RWPE2 (cell line): ENCODE measurements around the gene PDP2.

Source experiments
- ATAC-seq: fragments of 200-7000 bp; cut with Tn5 transposase; 3 replicates; pipeline ENCODE4 v1.9.1; 2021; ENCODE audit warnings: low read depth
- DNase-seq: peaks from one replicate; pipeline ENCODE4 v3.0.0-alpha.2; 2020; ENCODE audit warnings: low spot score
- H3K27ac ChIP-seq: fragments of 450-650 bp; 2 replicates; pipeline ENCODE4 v1.5.1; 2017; ENCODE audit warnings: mild to moderate bottlenecking; ENCODE audit not compliant: poor library complexity, severe bottlenecking
- H3K27me3 ChIP-seq: fragments of 250-450 bp; sonication (Bioruptor Pico); 2 replicates; pipeline ENCODE4 v1.5.1; 2021; ENCODE audit warnings: mild to moderate bottlenecking, moderate library complexity; ENCODE audit not compliant: insufficient read depth, poor library complexity, severe bottlenecking
- H3K36me3 ChIP-seq: fragments of 250-450 bp; sonication (Bioruptor Pico); 2 replicates; pipeline ENCODE4 v1.5.1; 2020; ENCODE audit warnings: low read depth, mild to moderate bottlenecking, moderate library complexity
- H3K4me1 ChIP-seq: fragments of 250-450 bp; sonication (Bioruptor Pico); 2 replicates; pipeline ENCODE4 v1.5.1; 2021; ENCODE audit warnings: mild to moderate bottlenecking, moderate library complexity; ENCODE audit not compliant: insufficient read depth, poor library complexity, severe bottlenecking
- H3K4me3 ChIP-seq: fragments of 250-450 bp; sonication (Bioruptor Pico); 2 replicates; pipeline ENCODE4 v1.5.1; 2021; ENCODE audit warnings: mild to moderate bottlenecking, moderate library complexity; ENCODE audit not compliant: severe bottlenecking
- H3K9me3 ChIP-seq: fragments of 250-450 bp; sonication (Bioruptor Pico); 2 replicates; pipeline ENCODE4 v1.5.1; 2021; ENCODE audit warnings: mild to moderate bottlenecking, moderate library complexity; ENCODE audit not compliant: severe bottlenecking
- CTCF ChIP-seq: fragments of 450-650 bp; IDR thresholded peaks from one replicate; pipeline ENCODE4 v1.5.1; 2017; ENCODE audit warnings: mild to moderate bottlenecking, moderate library complexity; ENCODE audit not compliant: poor library complexity, severe bottlenecking

The PDP2 gene

GRCh38 chr16:66847533-66848067 lies 32.7 kb upstream of the PDP2 start:
- TF ChIP-seq CTCF: no peak
- peak; percentile 8 for DNase-seq
- no peak overlapping the region for H3K27ac ChIP-seq
- no peaks in the 10 kb centered on the region for H3K36me3 ChIP-seq
- no peaks in the 10 kb centered on the region for H3K4me1 ChIP-seq
- no peak for ATAC-seq
- no peaks in the 10 kb centered on the region for H3K9me3 ChIP-seq
- no peak overlapping the region for H3K4me3 ChIP-seq
- H3K27me3 ChIP-seq: peaks cover 30% of the 10 kb centered on the region

- ATAC-seq (no peak), DNase-seq (no peak)
- no peak overlapping the region for H3K27ac ChIP-seq
- H3K27me3 ChIP-seq: peaks cover 30% of the 10 kb centered on the region
- no peaks in the 10 kb centered on the region for H3K9me3 ChIP-seq
- TF ChIP-seq CTCF: no peak
- H3K4me3 ChIP-seq: no peak overlapping the region
- no peaks in the 10 kb centered on the region for H3K36me3 ChIP-seq
- no peaks in the 10 kb centered on the region for H3K4me1 ChIP-seq
Measured at GRCh38 chr16:66848172-66848571, 32.1 kb upstream of the PDP2 start.

- ATAC-seq: no peak
- DNase-seq: peak; percentile 29
- no peaks in the 10 kb centered on the region for H3K4me1 ChIP-seq
- H3K9me3 ChIP-seq: no peaks in the 10 kb centered on the region
- peaks cover 24% of the 10 kb centered on the region for H3K27me3 ChIP-seq
- no peak overlapping the region for H3K4me3 ChIP-seq
- no peaks in the 10 kb centered on the region for H3K36me3 ChIP-seq
- H3K27ac ChIP-seq: no peak overlapping the region
- no peak for TF ChIP-seq CTCF
Measured at GRCh38 chr16:66849021-66849420, 31.3 kb upstream of the PDP2 start.

GRCh38 chr16:66849549-66849948 lies 30.8 kb upstream of the PDP2 start:
- H3K36me3 ChIP-seq: no peaks in the 10 kb centered on the region
- TF ChIP-seq CTCF: peak; percentile 13
- H3K27ac ChIP-seq: no peak overlapping the region
- no peak overlapping the region for H3K4me3 ChIP-seq
- no peaks in the 10 kb centered on the region for H3K9me3 ChIP-seq
- peaks cover 20% of the 10 kb centered on the region for H3K27me3 ChIP-seq
- H3K4me1 ChIP-seq: no peaks in the 10 kb centered on the region
- DNase-seq (peak; percentile 38), ATAC-seq (no peak)

GRCh38 chr16:66850115-66850815 lies 30.1 kb upstream of the PDP2 start:
- H3K4me1 ChIP-seq: no peaks in the 10 kb centered on the region
- no peaks in the 10 kb centered on the region for H3K36me3 ChIP-seq
- H3K4me3 ChIP-seq: no peak overlapping the region
- ATAC-seq (no peak), DNase-seq (peak; percentile 25)
- no peak for TF ChIP-seq CTCF
- H3K27ac ChIP-seq: no peak overlapping the region
- H3K27me3 ChIP-seq: peaks cover 13% of the 10 kb centered on the region
- no peaks in the 10 kb centered on the region for H3K9me3 ChIP-seq
